GM18951 (cell line): ENCODE results near the gene B4GALT7.

Source experiments
- POLR2A ChIP-seq: IDR thresholded peaks from 4 replicates; pipeline ENCODE4 v1.6.1; 2011; ENCODE audit warnings: mild to moderate bottlenecking; ENCODE audit not compliant: insufficient read length, insufficient read depth; ENCODE audit errors: extremely low read depth
- in situ Hi-C: fragments of 300-500 bp; cut with MboI; formaldehyde crosslinking; loops from one replicate; pipeline ENCODE4 v1.12.0; 2022; ENCODE audit warnings: low sequenced_read_pairs, mixed read lengths, inconsistent platforms; ENCODE audit not compliant: unreplicated experiment

B4GALT7 gene

DNA sequence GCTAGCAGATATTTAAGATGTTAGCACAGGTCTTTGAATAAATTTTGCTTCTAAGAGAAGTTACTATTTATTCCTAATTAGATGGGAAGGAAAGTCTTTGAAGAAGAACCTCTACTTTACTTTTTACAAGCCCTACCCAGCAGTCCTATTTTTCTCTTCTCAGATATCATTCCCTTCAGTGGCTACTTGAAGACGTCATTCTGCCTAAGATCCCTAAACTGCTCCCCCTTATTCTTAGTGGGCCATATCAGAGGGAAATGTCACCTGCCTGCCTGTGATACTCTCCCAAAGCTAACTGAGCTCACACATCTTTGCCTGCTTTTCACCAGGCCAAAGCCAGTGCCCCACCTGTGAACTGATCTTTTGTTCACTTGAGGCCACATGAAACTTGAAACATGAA is 24.4 kb upstream of the B4GALT7 start:
- in situ Hi-C loops, result no loop called here
- no peak for TF ChIP-seq POLR2A

DNA sequence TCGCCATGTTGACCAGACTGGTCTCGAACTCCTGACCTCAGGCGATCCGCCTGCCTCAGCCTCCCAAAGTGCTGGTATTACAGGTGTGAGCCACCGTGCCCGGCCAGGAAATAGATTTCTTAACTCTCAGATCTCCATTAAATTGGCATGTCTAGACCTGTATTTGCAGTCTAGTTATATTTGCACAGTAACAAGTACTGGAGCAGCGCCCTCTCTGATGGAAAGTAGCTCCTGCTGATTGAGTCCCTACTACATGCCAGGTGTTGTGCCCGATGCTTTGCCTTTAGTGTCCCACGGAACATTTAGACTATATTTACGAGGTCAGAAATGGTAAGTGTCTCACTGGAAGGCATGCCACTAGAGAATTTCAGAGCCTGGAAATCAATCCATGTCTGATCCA is 23.8 kb upstream of the B4GALT7 start:
- in situ Hi-C loops, result no loop called here
- no peak for TF ChIP-seq POLR2A

GRCh38 chr5:177578316-177578715 is 21.6 kb upstream of the B4GALT7 start:
- TF ChIP-seq POLR2A, result no peak
- in situ Hi-C loops, result no loop called here

GRCh38 chr5:177588413-177588909 is 11.5 kb upstream of the B4GALT7 start:
- TF ChIP-seq POLR2A, result no peak
- in situ Hi-C loops, result no loop called here

DNA sequence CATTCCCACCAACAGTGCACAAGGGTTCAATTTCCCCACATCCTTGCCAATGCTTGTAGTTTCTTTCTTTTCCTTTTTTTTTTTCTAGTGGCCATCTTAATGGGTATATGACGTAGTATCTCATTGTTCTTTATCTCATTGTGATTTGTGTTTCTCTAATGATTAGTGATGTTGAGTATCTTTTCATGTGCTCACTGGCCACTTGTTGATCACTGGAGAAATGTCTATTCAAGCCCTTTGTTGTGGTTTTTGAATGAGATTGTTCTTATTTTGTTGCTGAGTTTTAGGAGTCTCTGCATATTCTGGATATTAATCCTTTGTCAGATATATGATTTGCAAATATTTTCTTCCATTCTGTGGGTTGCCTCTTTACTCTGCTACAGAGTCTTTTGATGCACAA is 9.5 kb upstream of the B4GALT7 start:
- no peak for TF ChIP-seq POLR2A
- in situ Hi-C loops, result no loop called here

GRCh38 chr5:177591690-177592009 is 8.3 kb upstream of the B4GALT7 start:
- in situ Hi-C loops, result no loop called here
- TF ChIP-seq POLR2A, result no peak

DNA sequence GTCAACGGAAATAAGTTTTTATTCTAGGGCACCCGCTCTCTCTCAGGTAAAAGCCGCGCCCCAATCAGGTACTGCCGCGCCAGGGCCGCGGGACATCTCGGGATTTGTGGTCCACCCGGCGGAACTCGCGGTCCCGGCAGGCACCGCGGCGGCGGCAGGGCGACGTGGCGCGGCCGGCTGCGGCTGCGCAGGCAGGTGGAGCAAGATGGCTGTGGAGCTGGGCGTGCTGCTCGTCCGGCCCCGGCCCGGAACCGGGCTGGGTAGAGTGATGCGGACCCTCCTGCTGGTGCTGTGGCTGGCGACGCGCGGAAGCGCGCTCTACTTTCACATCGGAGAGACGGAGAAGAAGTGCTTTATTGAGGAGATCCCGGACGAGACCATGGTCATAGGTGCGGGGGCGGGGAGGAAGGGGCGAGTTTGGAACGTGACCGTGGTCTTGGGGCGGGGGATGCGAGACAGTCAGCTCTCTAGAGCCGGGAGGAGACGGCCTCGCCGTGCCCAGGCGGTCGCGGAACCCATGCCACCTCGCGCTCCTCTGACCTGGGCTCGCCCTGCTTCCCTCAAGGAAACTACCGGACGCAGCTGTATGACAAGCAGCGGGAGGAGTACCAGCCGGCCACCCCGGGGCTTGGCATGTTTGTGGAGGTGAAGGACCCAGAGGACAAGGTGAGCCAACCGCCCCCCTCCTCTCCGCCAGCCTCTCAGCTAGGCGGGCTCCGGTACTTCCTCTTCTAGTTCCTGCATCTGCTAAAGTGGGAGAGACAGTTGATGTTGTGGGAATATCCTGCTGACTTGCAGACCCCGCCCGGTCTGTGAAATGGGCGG is 7.7 kb upstream of the B4GALT7 start, which contains the start of gene TMED9:
Gene TMED9 (plus strand): TSS at position 194 of the 825 bp plus-strand sequence. CDS start 12 bp downstream, at position 206.
- in situ Hi-C loops, result no loop called here
- TF ChIP-seq POLR2A, result peak; percentile 97

- TF ChIP-seq POLR2A, result no peak
- in situ Hi-C loops, result no loop called here
Measured at GRCh38 chr5:177592905-177593304, 7.0 kb upstream of the B4GALT7 start.

GRCh38 chr5:177593511-177593910 is 6.4 kb upstream of the B4GALT7 start:
- TF ChIP-seq POLR2A, result no peak
- in situ Hi-C loops, result no loop called here

DNA sequence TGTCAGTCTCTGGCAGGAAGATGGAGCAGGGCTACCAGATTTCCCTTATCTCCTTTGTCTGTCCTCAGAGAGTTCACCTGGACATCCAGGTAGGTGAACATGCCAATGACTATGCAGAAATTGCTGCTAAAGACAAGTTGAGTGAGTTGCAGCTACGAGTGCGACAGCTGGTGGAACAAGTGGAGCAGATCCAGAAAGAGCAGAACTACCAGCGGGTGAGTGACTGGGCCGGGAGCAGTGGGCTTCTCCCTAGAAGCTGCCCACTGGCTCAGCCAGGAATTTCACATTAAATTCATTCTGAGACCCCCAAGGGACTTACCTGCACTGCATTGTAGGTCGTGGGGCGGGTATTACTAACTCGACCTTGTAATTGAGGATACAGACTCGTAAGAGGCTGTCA is 5.9 kb upstream of the B4GALT7 start:
- in situ Hi-C loops, result no loop called here

DNA sequence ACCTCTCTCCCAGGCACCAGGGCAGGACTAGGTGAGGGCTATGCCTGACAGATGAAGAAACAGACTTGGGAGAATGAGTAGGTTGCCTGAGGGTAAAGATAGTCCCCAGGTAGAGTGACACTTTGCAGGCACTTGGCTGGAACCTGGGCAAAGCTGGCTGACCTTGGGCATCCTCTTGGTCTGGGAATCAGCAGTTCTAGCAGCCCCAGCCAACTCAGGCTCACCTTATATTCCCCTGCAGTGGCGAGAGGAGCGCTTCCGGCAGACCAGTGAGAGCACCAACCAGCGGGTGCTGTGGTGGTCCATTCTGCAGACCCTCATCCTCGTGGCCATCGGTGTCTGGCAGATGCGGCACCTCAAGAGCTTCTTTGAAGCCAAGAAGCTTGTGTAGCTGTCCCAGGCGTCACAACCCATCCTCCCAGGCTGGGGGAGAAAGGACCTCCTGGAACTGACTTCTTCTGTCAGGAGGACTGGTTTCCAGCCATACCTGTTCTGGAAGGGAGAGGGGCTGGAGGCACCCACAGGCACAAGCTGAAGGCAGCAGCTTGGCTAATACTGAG is 4.8 kb upstream of the B4GALT7 start:
- in situ Hi-C loops, result no loop called here
- no peak for TF ChIP-seq POLR2A

More for the DNA sequence above, 5.9 kb upstream of the B4GALT7 start:
- TF ChIP-seq POLR2A, result no peak

- in situ Hi-C loops, result no loop called here
- no peak for TF ChIP-seq POLR2A
Measured at GRCh38 chr5:177595991-177596774, 3.7 kb upstream of the B4GALT7 start.

GRCh38 chr5:177596775-177597238 is 3.1 kb upstream of the B4GALT7 start:
- in situ Hi-C loops, result no loop called here
- no peak for TF ChIP-seq POLR2A
